Activated T-helper 17 cell treated with anti-CD3 and anti-CD28 coated beads, Interleukin-2, amount 50 U/mL, for 72 hours (primary cell): ENCODE results near the gene CFAP97D2. TPM values are rescaled to one million over a fixed set of nuclear protein-coding genes. Genes with fewer than 3 reads are reported as not detected.
"Not testable (repeated sequence)": the region's sequence is repeated elsewhere in the genome, so short reads cannot be mapped to it uniquely, and the experiment has no call there.

ENCODE experiments used
- ATAC-seq: fragments of 150-1000 bp; cut with Tn5 transposase; replicated peaks from 2 replicates; pipeline ENCODE4 v1.10.0; 2021; ENCODE audit warnings: mild to moderate bottlenecking, moderate library complexity
- H3K27ac Mint-ChIP-seq: one replicate; pipeline ENCODE4 v1.8.0; 2022; ENCODE audit warnings: mixed read lengths
- H3K27me3 Mint-ChIP-seq: one replicate; pipeline ENCODE4 v1.8.0; 2022; ENCODE audit warnings: mixed read lengths
- H3K36me3 Mint-ChIP-seq: one replicate; pipeline ENCODE4 v1.8.0; 2022; ENCODE audit warnings: low read depth, mild to moderate bottlenecking, mixed read lengths
- H3K4me1 Mint-ChIP-seq: one replicate; pipeline ENCODE4 v1.8.0; 2022; ENCODE audit warnings: mixed read lengths
- H3K4me3 Mint-ChIP-seq: one replicate; pipeline ENCODE4 v1.8.0; 2022; ENCODE audit warnings: mild to moderate bottlenecking, mixed read lengths
- H3K9me3 Mint-ChIP-seq: one replicate; pipeline ENCODE4 v1.8.0; 2022; ENCODE audit warnings: mixed read lengths
- total RNA-seq, 2 donors: library from RNA; stranded (reverse); gene quantifications; one replicate each; pipeline ENCODE4 v1.2.3, GENCODE V29; 2022

The CFAP97D2 gene
- total RNA-seq, 2 donors from 2014 or later = not detected

GRCh38 chr13:114185182-114185971 is 6.3 kb downstream of the CFAP97D2 start:
- no peaks in the 10 kb centered on the region for H3K36me3 Mint-ChIP-seq
- no peaks in the 10 kb centered on the region for H3K27me3 Mint-ChIP-seq
- no peak overlapping the region for H3K27ac Mint-ChIP-seq
- H3K4me1 Mint-ChIP-seq = peaks cover 7% of the 10 kb centered on the region
- H3K9me3 Mint-ChIP-seq = no peaks in the 10 kb centered on the region
- H3K4me3 Mint-ChIP-seq = no peak overlapping the region
- ATAC-seq = no peak

- no peaks in the 10 kb centered on the region for H3K36me3 Mint-ChIP-seq
- H3K4me3 Mint-ChIP-seq = peak overlapping the region; percentile 45
- H3K27me3 Mint-ChIP-seq = no peaks in the 10 kb centered on the region
- no peaks in the 10 kb centered on the region for H3K9me3 Mint-ChIP-seq
- ATAC-seq = peak; percentile 88
- peak overlapping the region; percentile 64 for H3K27ac Mint-ChIP-seq
- peaks cover 7% of the 10 kb centered on the region for H3K4me1 Mint-ChIP-seq
These were observed 15.8 kb downstream of the CFAP97D2 start for GRCh38 chr13:114194853-114195252.

- ATAC-seq = no peak
- Mint-ChIP-seq H3K36me3 (no peaks in the 10 kb centered on the region), H3K27ac (no peak overlapping the region), H3K27me3 (no peaks in the 10 kb centered on the region), H3K9me3 (no peaks in the 10 kb centered on the region), H3K4me1 (peaks cover 7% of the 10 kb centered on the region), H3K4me3 (no peak overlapping the region)
These were observed 17.6 kb downstream of the CFAP97D2 start for GRCh38 chr13:114196629-114197028.

GRCh38 chr13:114198556-114198955 is 19.5 kb downstream of the CFAP97D2 start:
- no peak overlapping the region for H3K4me3 Mint-ChIP-seq
- no peaks in the 10 kb centered on the region for H3K9me3 Mint-ChIP-seq
- ATAC-seq = no peak
- no peaks in the 10 kb centered on the region for H3K27me3 Mint-ChIP-seq
- H3K36me3 Mint-ChIP-seq = no peaks in the 10 kb centered on the region
- H3K27ac Mint-ChIP-seq = no peak overlapping the region
- H3K4me1 Mint-ChIP-seq = peaks cover 16% of the 10 kb centered on the region

GRCh38 chr13:114199526-114199925 is 20.5 kb downstream of the CFAP97D2 start:
- ATAC-seq, H3K4me3 Mint-ChIP-seq, H3K27ac Mint-ChIP-seq, H3K27me3 Mint-ChIP-seq, H3K9me3 Mint-ChIP-seq, H3K36me3 Mint-ChIP-seq: not testable (repeated sequence)
- peaks cover 18% of the 10 kb centered on the region for H3K4me1 Mint-ChIP-seq

GRCh38 chr13:114199954-114200353 is 20.9 kb downstream of the CFAP97D2 start:
- no peak overlapping the region for H3K4me3 Mint-ChIP-seq
- no peaks in the 10 kb centered on the region for H3K36me3 Mint-ChIP-seq
- no peaks in the 10 kb centered on the region for H3K9me3 Mint-ChIP-seq
- H3K27ac Mint-ChIP-seq = no peak overlapping the region
- H3K27me3 Mint-ChIP-seq = no peaks in the 10 kb centered on the region
- ATAC-seq = no peak
- H3K4me1 Mint-ChIP-seq = peaks cover 20% of the 10 kb centered on the region

GRCh38 chr13:114200399-114200911 is 21.4 kb downstream of the CFAP97D2 start:
- no peak overlapping the region for H3K4me3 Mint-ChIP-seq
- peaks cover 17% of the 10 kb centered on the region for H3K4me1 Mint-ChIP-seq
- H3K27me3 Mint-ChIP-seq = no peaks in the 10 kb centered on the region
- H3K27ac Mint-ChIP-seq = no peak overlapping the region
- no peaks in the 10 kb centered on the region for H3K36me3 Mint-ChIP-seq
- no peaks in the 10 kb centered on the region for H3K9me3 Mint-ChIP-seq
- no peak for ATAC-seq

GRCh38 chr13:114202581-114202980 is 23.5 kb downstream of the CFAP97D2 start:
- H3K4me1 Mint-ChIP-seq = peaks cover 22% of the 10 kb centered on the region
- no peaks in the 10 kb centered on the region for H3K36me3 Mint-ChIP-seq
- H3K27me3 Mint-ChIP-seq = no peaks in the 10 kb centered on the region
- H3K9me3 Mint-ChIP-seq = no peaks in the 10 kb centered on the region
- no peak overlapping the region for H3K4me3 Mint-ChIP-seq
- ATAC-seq = no peak
- H3K27ac Mint-ChIP-seq = no peak overlapping the region

GRCh38 chr13:114203536-114203935 is 24.5 kb downstream of the CFAP97D2 start:
- H3K27ac Mint-ChIP-seq = peak overlapping the region; percentile 65
- H3K36me3 Mint-ChIP-seq = no peaks in the 10 kb centered on the region
- H3K4me3 Mint-ChIP-seq = peak overlapping the region; percentile 46
- no peaks in the 10 kb centered on the region for H3K27me3 Mint-ChIP-seq
- no peaks in the 10 kb centered on the region for H3K9me3 Mint-ChIP-seq
- ATAC-seq = peak; percentile 78
- H3K4me1 Mint-ChIP-seq = peaks cover 22% of the 10 kb centered on the region

- Mint-ChIP-seq H3K9me3 (no peaks in the 10 kb centered on the region), H3K27ac (no peak overlapping the region), H3K36me3 (no peaks in the 10 kb centered on the region), H3K27me3 (no peaks in the 10 kb centered on the region), H3K4me1 (peaks cover 22% of the 10 kb centered on the region), H3K4me3 (peak overlapping the region; percentile 4)
- peak; percentile 85 for ATAC-seq
These were observed 25.8 kb downstream of the CFAP97D2 start for GRCh38 chr13:114204894-114205293.

- no peaks in the 10 kb centered on the region for H3K9me3 Mint-ChIP-seq
- H3K4me3 Mint-ChIP-seq = no peak overlapping the region
- peaks cover 22% of the 10 kb centered on the region for H3K4me1 Mint-ChIP-seq
- H3K36me3 Mint-ChIP-seq = no peaks in the 10 kb centered on the region
- H3K27me3 Mint-ChIP-seq = no peaks in the 10 kb centered on the region
- no peak overlapping the region for H3K27ac Mint-ChIP-seq
- no peak for ATAC-seq
These were observed 29.1 kb downstream of the CFAP97D2 start for GRCh38 chr13:114208134-114208533.

GRCh38 chr13:114211446-114212157 is 32.5 kb downstream of the CFAP97D2 start:
- Mint-ChIP-seq H3K9me3 (no peaks in the 10 kb centered on the region), H3K4me1 (peaks cover 10% of the 10 kb centered on the region)

GRCh38 chr13:114212158-114212495 is 33.1 kb downstream of the CFAP97D2 start:
- no peaks in the 10 kb centered on the region for H3K9me3 Mint-ChIP-seq
- peaks cover 10% of the 10 kb centered on the region for H3K4me1 Mint-ChIP-seq
- no peaks in the 10 kb centered on the region for H3K36me3 Mint-ChIP-seq
- no peak overlapping the region for H3K4me3 Mint-ChIP-seq
- no peaks in the 10 kb centered on the region for H3K27me3 Mint-ChIP-seq
- no peak overlapping the region for H3K27ac Mint-ChIP-seq
- no peak for ATAC-seq

More at GRCh38 chr13:114211446-114212157, 32.5 kb downstream of the CFAP97D2 start:
- no peak for ATAC-seq
- Mint-ChIP-seq H3K27me3 (no peaks in the 10 kb centered on the region), H3K27ac (no peak overlapping the region), H3K4me3 (no peak overlapping the region), H3K36me3 (no peaks in the 10 kb centered on the region)

GRCh38 chr13:114213980-114214379 is 34.9 kb downstream of the CFAP97D2 start:
- Mint-ChIP-seq H3K4me1 (peaks cover 10% of the 10 kb centered on the region), H3K9me3 (no peaks in the 10 kb centered on the region), H3K36me3 (no peaks in the 10 kb centered on the region), H3K4me3 (no peak overlapping the region), H3K27me3 (no peaks in the 10 kb centered on the region), H3K27ac (no peak overlapping the region)
- ATAC-seq = no peak

GRCh38 chr13:114219392-114219791 is 40.3 kb downstream of the CFAP97D2 start:
- no peaks in the 10 kb centered on the region for H3K27me3 Mint-ChIP-seq
- no peak for ATAC-seq
- H3K27ac Mint-ChIP-seq = peak overlapping the region; percentile 4
- H3K4me1 Mint-ChIP-seq = peaks cover 7% of the 10 kb centered on the region
- no peaks in the 10 kb centered on the region for H3K36me3 Mint-ChIP-seq
- no peak overlapping the region for H3K4me3 Mint-ChIP-seq
- no peaks in the 10 kb centered on the region for H3K9me3 Mint-ChIP-seq
